HEK293 (cell line): Measurements from ENCODE around the gene ARTN.

ENCODE experiments used
- CTCF ChIA-PET: fragments of 350-600 bp; formaldehyde crosslinking; extraction: SDS; loops from one replicate; lab custom pipeline; 2021; ENCODE audit warnings: antibody characterized with exemption; lab: Yijun Ruan, JAX
- POLR2A ChIA-PET: fragments of 300-600 bp; formaldehyde crosslinking; extraction: SDS; loops from one replicate; lab custom pipeline; 2020; ENCODE audit warnings: antibody characterized with exemption, inconsistent platforms; lab: Yijun Ruan, JAX
- H3K27ac ChIP-seq: fragments of 200-500 bp; sonication (Bioruptor generic); 2 replicates; pipeline ENCODE4 v1.5.1; 2014; ENCODE audit warnings: low read depth, low read length, control low read depth, inconsistent platforms; ENCODE audit errors: extremely low read depth
- H3K36me3 ChIP-seq, 2 experiments: fragments of 200-500 bp in 1 of 2; sonication (Bioruptor generic) in 1 of 2; 1 replicate in 1 of 2; 2 replicates in 1 of 2; pipeline ENCODE4 v1.5.1; 2014 to 2017; ENCODE audit warnings: inconsistent platforms in 2 of 2, low read length in 2 of 2; ENCODE audit not compliant: control insufficient read depth in 2 of 2, insufficient read depth in 1 of 2
- H3K4me1 ChIP-seq: fragments of 200-500 bp; sonication (Bioruptor generic); 2 replicates; pipeline ENCODE4 v1.5.1; 2014; ENCODE audit warnings: mild to moderate bottlenecking, low read length, inconsistent platforms; ENCODE audit not compliant: control insufficient read depth, insufficient read depth
- H3K4me3 ChIP-seq: 2 replicates; pipeline ENCODE4 v1.5.1; 2011; ENCODE audit warnings: low read depth, mild to moderate bottlenecking, control low read depth, low read length, moderate library complexity
- H3K9me3 ChIP-seq: fragments of 200-500 bp; sonication (Bioruptor generic); 2 replicates; pipeline ENCODE4 v1.5.1; 2014; ENCODE audit warnings: low read depth, low read length, inconsistent platforms; ENCODE audit not compliant: control insufficient read depth, insufficient read depth
- CTCF ChIP-seq: fragments of 450-650 bp; formaldehyde crosslinking; IDR thresholded peaks from 2 replicates; pipeline ENCODE4 v1.5.1; 2016; ENCODE audit warnings: missing biosample characterization, missing genetic modification characterization
- OSR2 ChIP-seq: fragments of 450-650 bp; formaldehyde crosslinking; IDR thresholded peaks from 2 replicates; pipeline ENCODE4 v1.5.1; 2016; ENCODE audit warnings: missing biosample characterization, missing genetic modification characterization
- PRDM10 ChIP-seq: fragments of 450-650 bp; formaldehyde crosslinking; IDR thresholded peaks from 2 replicates; pipeline ENCODE4 v1.5.1; 2016; ENCODE audit warnings: missing biosample characterization, missing genetic modification characterization
- SP3 ChIP-seq: fragments of 450-650 bp; formaldehyde crosslinking; IDR thresholded peaks from 2 replicates; pipeline ENCODE4 v1.5.1; 2016; ENCODE audit warnings: missing biosample characterization, missing genetic modification characterization
- YY1 ChIP-seq: fragments of 450-650 bp; formaldehyde crosslinking; IDR thresholded peaks from 2 replicates; pipeline ENCODE4 v1.5.1; 2018; ENCODE audit warnings: missing biosample characterization, missing genetic modification characterization
- ZNF175 ChIP-seq: fragments of 450-650 bp; formaldehyde crosslinking; IDR thresholded peaks from 2 replicates; pipeline ENCODE4 v1.5.1; 2016; ENCODE audit warnings: missing biosample characterization, missing genetic modification characterization
- ZNF350 ChIP-seq: fragments of 450-650 bp; formaldehyde crosslinking; IDR thresholded peaks from 2 replicates; pipeline ENCODE4 v1.5.0; 2017; ENCODE audit warnings: missing biosample characterization, mild to moderate bottlenecking, missing genetic modification characterization
- ZNF518A ChIP-seq: fragments of 450-650 bp; formaldehyde crosslinking; conservative IDR thresholded peaks from 2 replicates; pipeline ENCODE4 v1.5.1; 2016; ENCODE audit warnings: low read depth, missing biosample characterization, missing genetic modification characterization
- ZSCAN30 ChIP-seq: fragments of 450-650 bp; IDR thresholded peaks from 2 replicates; pipeline ENCODE4 v1.5.1; 2018; ENCODE audit warnings: missing biosample characterization, mild to moderate bottlenecking, missing genetic modification characterization, moderate library complexity
- TF ChIP-seq, protein P1 (sequence below): fragments of 450-650 bp; formaldehyde crosslinking; IDR thresholded peaks from 2 replicates; pipeline ENCODE4 v1.5.1; 2016; ENCODE audit warnings: missing biosample characterization, missing genetic modification characterization
- TF ChIP-seq, protein P2 (sequence below): fragments of 450-650 bp; formaldehyde crosslinking; conservative IDR thresholded peaks from 2 replicates; pipeline ENCODE4 v1.5.1; 2016; ENCODE audit warnings: low read depth, missing biosample characterization, missing genetic modification characterization

The ARTN gene

DNA sequence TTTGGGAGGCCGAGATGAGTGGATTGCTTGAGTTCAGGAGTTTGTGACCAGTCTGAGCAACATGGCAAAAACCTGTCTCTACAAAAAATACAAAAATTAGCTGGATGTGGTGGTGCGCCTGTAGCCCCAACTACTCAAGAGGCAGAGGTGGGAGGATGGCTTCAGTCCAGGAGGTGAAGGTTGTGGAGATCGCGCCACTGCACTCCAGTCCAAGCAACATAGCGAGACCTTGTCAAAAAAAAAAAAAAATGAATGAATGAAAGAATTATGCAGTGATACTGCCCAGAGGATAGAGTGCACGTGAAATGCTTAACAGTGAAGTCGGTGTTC, 35.8 kb downstream of the ARTN start:
- POLR2A ChIA-PET: interaction anchor here (0.7 to 1.0 kb wide), 4 partner anchors 9 to 100 kb away, joined by 3 to 4 read pairs (median 4); no protein-coding TSS in a partner anchor
- no peak overlapping the region for H3K27ac ChIP-seq
- H3K4me3 ChIP-seq: peak overlapping the region; percentile 11; the same call in 1 of the 2 replicates
- H3K36me3 ChIP-seq: peaks cover 0 to 65% of the 10 kb centered on the region in 2 experiments; a peak in 1 of 3 replicates
- no peaks in the 10 kb centered on the region for H3K4me1 ChIP-seq
- no peaks in the 10 kb centered on the region for H3K9me3 ChIP-seq
- CTCF ChIA-PET: interaction anchor here (0.6 to 1.1 kb wide), 3 partner anchors 12 to 206 kb away, joined by 3 to 4 read pairs (median 4); no protein-coding TSS in a partner anchor
- TF ChIP-seq PRDM10 (tag by site-specific recombination) (peak; percentile 47), ZNF175 (no peak), SP3 (tag by site-specific recombination) (no peak)
- TF ChIP-seq, protein P1, sequence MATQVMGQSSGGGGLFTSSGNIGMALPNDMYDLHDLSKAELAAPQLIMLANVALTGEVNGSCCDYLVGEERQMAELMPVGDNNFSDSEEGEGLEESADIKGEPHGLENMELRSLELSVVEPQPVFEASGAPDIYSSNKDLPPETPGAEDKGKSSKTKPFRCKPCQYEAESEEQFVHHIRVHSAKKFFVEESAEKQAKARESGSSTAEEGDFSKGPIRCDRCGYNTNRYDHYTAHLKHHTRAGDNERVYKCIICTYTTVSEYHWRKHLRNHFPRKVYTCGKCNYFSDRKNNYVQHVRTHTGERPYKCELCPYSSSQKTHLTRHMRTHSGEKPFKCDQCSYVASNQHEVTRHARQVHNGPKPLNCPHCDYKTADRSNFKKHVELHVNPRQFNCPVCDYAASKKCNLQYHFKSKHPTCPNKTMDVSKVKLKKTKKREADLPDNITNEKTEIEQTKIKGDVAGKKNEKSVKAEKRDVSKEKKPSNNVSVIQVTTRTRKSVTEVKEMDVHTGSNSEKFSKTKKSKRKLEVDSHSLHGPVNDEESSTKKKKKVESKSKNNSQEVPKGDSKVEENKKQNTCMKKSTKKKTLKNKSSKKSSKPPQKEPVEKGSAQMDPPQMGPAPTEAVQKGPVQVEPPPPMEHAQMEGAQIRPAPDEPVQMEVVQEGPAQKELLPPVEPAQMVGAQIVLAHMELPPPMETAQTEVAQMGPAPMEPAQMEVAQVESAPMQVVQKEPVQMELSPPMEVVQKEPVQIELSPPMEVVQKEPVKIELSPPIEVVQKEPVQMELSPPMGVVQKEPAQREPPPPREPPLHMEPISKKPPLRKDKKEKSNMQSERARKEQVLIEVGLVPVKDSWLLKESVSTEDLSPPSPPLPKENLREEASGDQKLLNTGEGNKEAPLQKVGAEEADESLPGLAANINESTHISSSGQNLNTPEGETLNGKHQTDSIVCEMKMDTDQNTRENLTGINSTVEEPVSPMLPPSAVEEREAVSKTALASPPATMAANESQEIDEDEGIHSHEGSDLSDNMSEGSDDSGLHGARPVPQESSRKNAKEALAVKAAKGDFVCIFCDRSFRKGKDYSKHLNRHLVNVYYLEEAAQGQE: 0 out of 2 replicates have a peak, but pooled peaks have one; percentile 32

GRCh38 chr1:43969746-43970466, 36.3 kb downstream of the ARTN start, which contains the start of gene DPH2:
Gene DPH2, plus strand, starts transcription at chr1:43970010. Its CDS starts 166 bp downstream, at chr1:43970176.
- ChIA-PET CTCF (interaction anchor here (0.6 to 1.2 kb wide), 5 partner anchors 13 to 206 kb away, joined by 3 to 4 read pairs (median 3); no protein-coding TSS in a partner anchor), POLR2A (interaction anchor here (0.6 to 1.0 kb wide), 6 partner anchors 8 to 101 kb away, joined by 3 to 4 read pairs (median 4); no protein-coding TSS in a partner anchor)
- H3K36me3 ChIP-seq: peaks cover 0 to 59% of the 10 kb centered on the region in 2 experiments; a peak in 1 of 3 replicates
- no peaks in the 10 kb centered on the region for H3K9me3 ChIP-seq
- H3K27ac ChIP-seq: no peak within 1 kb of the TSS
- peak within 1 kb of the TSS; percentile 89 for H3K4me3 ChIP-seq
- no peaks in the 10 kb centered on the region for H3K4me1 ChIP-seq
- no peak for TF ChIP-seq ZNF350 (tag by site-specific recombination)
- peak; percentile 68; the same call in 1 of the 2 replicates for TF ChIP-seq ZSCAN30 (tag by site-specific recombination)
- 0 out of 2 replicates have a peak, but pooled peaks have one; percentile 9 for TF ChIP-seq YY1 (tag by site-specific recombination)
- peak; percentile 93 for TF ChIP-seq ZNF518A (tag by site-specific recombination)
- TF ChIP-seq OSR2 (tag by site-specific recombination): 0 out of 2 replicates have a peak, but pooled peaks have one; percentile 27
- TF ChIP-seq, protein P2, sequence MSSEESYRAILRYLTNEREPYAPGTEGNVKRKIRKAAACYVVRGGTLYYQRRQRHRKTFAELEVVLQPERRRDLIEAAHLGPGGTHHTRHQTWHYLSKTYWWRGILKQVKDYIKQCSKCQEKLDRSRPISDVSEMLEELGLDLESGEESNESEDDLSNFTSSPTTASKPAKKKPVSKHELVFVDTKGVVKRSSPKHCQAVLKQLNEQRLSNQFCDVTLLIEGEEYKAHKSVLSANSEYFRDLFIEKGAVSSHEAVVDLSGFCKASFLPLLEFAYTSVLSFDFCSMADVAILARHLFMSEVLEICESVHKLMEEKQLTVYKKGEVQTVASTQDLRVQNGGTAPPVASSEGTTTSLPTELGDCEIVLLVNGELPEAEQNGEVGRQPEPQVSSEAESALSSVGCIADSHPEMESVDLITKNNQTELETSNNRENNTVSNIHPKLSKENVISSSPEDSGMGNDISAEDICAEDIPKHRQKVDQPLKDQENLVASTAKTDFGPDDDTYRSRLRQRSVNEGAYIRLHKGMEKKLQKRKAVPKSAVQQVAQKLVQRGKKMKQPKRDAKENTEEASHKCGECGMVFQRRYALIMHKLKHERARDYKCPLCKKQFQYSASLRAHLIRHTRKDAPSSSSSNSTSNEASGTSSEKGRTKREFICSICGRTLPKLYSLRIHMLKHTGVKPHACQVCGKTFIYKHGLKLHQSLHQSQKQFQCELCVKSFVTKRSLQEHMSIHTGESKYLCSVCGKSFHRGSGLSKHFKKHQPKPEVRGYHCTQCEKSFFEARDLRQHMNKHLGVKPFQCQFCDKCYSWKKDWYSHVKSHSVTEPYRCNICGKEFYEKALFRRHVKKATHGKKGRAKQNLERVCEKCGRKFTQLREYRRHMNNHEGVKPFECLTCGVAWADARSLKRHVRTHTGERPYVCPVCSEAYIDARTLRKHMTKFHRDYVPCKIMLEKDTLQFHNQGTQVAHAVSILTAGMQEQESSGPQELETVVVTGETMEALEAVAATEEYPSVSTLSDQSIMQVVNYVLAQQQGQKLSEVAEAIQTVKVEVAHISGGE (tag by site-specific recombination): peak; percentile 75
- peak; percentile 58 for TF ChIP-seq CTCF (tag by site-specific recombination)
